Adrenal gland (tissue), 5 donors: Measurements from ENCODE around the gene GPR68.

Experiments used
- POLR2A ChIP-seq, 2 donors: fragments of 450-650 bp; IDR thresholded peaks; one replicate each; pipeline ENCODE4 v1.6.1; 2017; ENCODE audit warnings: antibody characterized with exemption in 2 of 2, mild to moderate bottlenecking in 2 of 2, moderate library complexity in 1 of 2
- TF ChIP-seq, protein P1 (sequence below), 6 experiments: fragments of 450-650 bp in 4 of 6; fragments of 200-600 bp in 2 of 6; sonication (generic) in 1 of 6; IDR thresholded peaks; 1 replicate in 5 of 6; 2 replicates in 1 of 6; pipeline versions ENCODE4 v1.5.1 to v1.8.0; 2016 to 2021; ENCODE audit warnings: antibody characterized with exemption in 6 of 6, mild to moderate bottlenecking in 2 of 6, moderate library complexity in 1 of 6
- donor health status: DM: no; HTN: no; CAD: no.

GRCh38 chr14:91265404-91265803, 20.9 kb upstream of the GPR68 start:
- no peak for TF ChIP-seq POLR2A (IDR thresholded peaks at IDR 0.05)
- TF ChIP-seq, protein P1, sequence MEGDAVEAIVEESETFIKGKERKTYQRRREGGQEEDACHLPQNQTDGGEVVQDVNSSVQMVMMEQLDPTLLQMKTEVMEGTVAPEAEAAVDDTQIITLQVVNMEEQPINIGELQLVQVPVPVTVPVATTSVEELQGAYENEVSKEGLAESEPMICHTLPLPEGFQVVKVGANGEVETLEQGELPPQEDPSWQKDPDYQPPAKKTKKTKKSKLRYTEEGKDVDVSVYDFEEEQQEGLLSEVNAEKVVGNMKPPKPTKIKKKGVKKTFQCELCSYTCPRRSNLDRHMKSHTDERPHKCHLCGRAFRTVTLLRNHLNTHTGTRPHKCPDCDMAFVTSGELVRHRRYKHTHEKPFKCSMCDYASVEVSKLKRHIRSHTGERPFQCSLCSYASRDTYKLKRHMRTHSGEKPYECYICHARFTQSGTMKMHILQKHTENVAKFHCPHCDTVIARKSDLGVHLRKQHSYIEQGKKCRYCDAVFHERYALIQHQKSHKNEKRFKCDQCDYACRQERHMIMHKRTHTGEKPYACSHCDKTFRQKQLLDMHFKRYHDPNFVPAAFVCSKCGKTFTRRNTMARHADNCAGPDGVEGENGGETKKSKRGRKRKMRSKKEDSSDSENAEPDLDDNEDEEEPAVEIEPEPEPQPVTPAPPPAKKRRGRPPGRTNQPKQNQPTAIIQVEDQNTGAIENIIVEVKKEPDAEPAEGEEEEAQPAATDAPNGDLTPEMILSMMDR (IDR thresholded peaks at IDR 0.05) = no peak
